GM12878 (cell line): ENCODE results near the gene TMEM175. TPM values are rescaled to one million over a fixed set of nuclear protein-coding genes. Genes with fewer than 3 reads are reported as not detected.
"Not testable (repeated sequence)": the region's sequence is repeated elsewhere in the genome, so short reads cannot be mapped to it uniquely, and the experiment has no call there.

Experiments
- ATAC-seq: fragments of 200-7000 bp; cut with Tn5 transposase; 3 replicates; pipeline ENCODE4 v1.9.1; 2020; ENCODE audit warnings: mild to moderate bottlenecking, moderate library complexity
- BruUV-seq: library from RNA; stranded (reverse); fragments of 400-500 nt; replicated peaks from 2 replicates; lab custom pipeline; 2021; lab: Mats Ljungman, UMichigan
- CTCF ChIA-PET: fragments of 300-600 bp; sonication (Branson Sonifier 250); formaldehyde crosslinking; extraction: SDS; loops from one replicate; lab custom pipeline; 2021; ENCODE audit warnings: inconsistent platforms; lab: Yijun Ruan, JAX
- POLR2A ChIA-PET: fragments of 350-600 bp; formaldehyde crosslinking; extraction: SDS; loops from one replicate; lab custom pipeline; 2021; ENCODE audit warnings: inconsistent platforms; lab: Charles Lee
- RAD21 ChIA-PET: fragments of 300-600 bp; sonication (Branson Sonifier 250); formaldehyde crosslinking; loops from one replicate; lab custom pipeline; 2023; ENCODE audit warnings: antibody characterized with exemption; ENCODE audit not compliant: unreplicated experiment; lab: Charles Lee
- SMC1A ChIA-PET: fragments of 300-600 bp; sonication (Branson Sonifier 250); formaldehyde crosslinking; loops from one replicate; lab custom pipeline; 2023; ENCODE audit not compliant: unreplicated experiment, uncharacterized antibody; lab: Charles Lee
- DNase-seq: peaks from one replicate; pipeline ENCODE4 v3.0.0-alpha.2; 2011; ENCODE audit warnings: low read depth, low spot score
- FAIRE-seq: peaks from 3 replicates; lab custom pipeline; 2011; peaks lifted over from hg19 to GRCh38; lab: Jason Lieb, UNC
- H2AFZ ChIP-seq: 2 replicates; pipeline ENCODE4 v1.6.0; 2011; ENCODE audit warnings: low read depth, low read length, control low read depth; ENCODE audit not compliant: control insufficient read depth
- H3K27ac ChIP-seq: 2 replicates; pipeline ENCODE4 v1.5.1; 2011; ENCODE audit warnings: control low read depth; ENCODE audit not compliant: control insufficient read depth, insufficient read depth
- H3K27me3 ChIP-seq, 2 experiments: replicated peaks in 1 of 2; 2 replicates each; pipeline versions ENCODE4 v1.6.0 to v1.6.1; 2011; ENCODE audit warnings: low read length in 1 of 2; ENCODE audit not compliant: control insufficient read depth in 2 of 2, insufficient read depth in 2 of 2
- H3K36me3 ChIP-seq, 2 experiments: 2 replicates each; pipeline ENCODE4 v1.5.1; 2011; ENCODE audit warnings: low read length in 1 of 2; ENCODE audit not compliant: control insufficient read depth in 2 of 2, insufficient read depth in 2 of 2
- H3K4me1 ChIP-seq: 2 replicates; pipeline ENCODE4 v1.6.1; 2011; ENCODE audit warnings: mild to moderate bottlenecking, low read length, moderate library complexity, mixed read lengths; ENCODE audit not compliant: control insufficient read depth, insufficient read depth
- H3K4me2 ChIP-seq: 2 replicates; pipeline ENCODE4 v1.6.0; 2011; ENCODE audit warnings: control low read depth; ENCODE audit not compliant: control insufficient read depth, insufficient read depth
- H3K4me3 ChIP-seq: fragments of 200-600 bp; sonication (generic); 2 replicates; pipeline ENCODE4 v1.5.1; 2016
- H3K79me2 ChIP-seq: 2 replicates; pipeline ENCODE4 v1.6.0; 2011; ENCODE audit warnings: low read length; ENCODE audit not compliant: control insufficient read depth, insufficient read depth
- H3K9ac ChIP-seq: 2 replicates; pipeline ENCODE4 v1.8.0; 2011; ENCODE audit warnings: low read length, control low read depth, mixed read lengths; ENCODE audit not compliant: control insufficient read depth, insufficient read depth
- H3K9me3 ChIP-seq: replicated peaks from 3 replicates; pipeline ENCODE4 v1.5.1; 2011; ENCODE audit warnings: mild to moderate bottlenecking, low read length; ENCODE audit not compliant: control insufficient read depth, insufficient read depth
- H4K20me1 ChIP-seq: 2 replicates; pipeline ENCODE4 v1.6.0; 2011; ENCODE audit not compliant: control insufficient read depth, insufficient read depth
- DPF2 ChIP-seq: fragments of 450-650 bp; IDR thresholded peaks from 2 replicates; pipeline ENCODE4 v1.6.1; 2017; ENCODE audit warnings: mild to moderate bottlenecking
- MXI1 ChIP-seq: fragments of 150-350 bp; IDR thresholded peaks from 2 replicates; pipeline ENCODE4 v1.6.1; 2011; ENCODE audit warnings: low read depth, mild to moderate bottlenecking, inconsistent platforms, low read length, improper control_type of control experiment
- NFYA ChIP-seq: IDR thresholded peaks from 2 replicates; pipeline ENCODE4 v1.6.1; 2011; ENCODE audit warnings: low read depth, mild to moderate bottlenecking, low read length, improper control_type of control experiment, borderline replicate concordance
- NFYB ChIP-seq: IDR thresholded peaks from 2 replicates; pipeline ENCODE4 v1.6.1; 2011; ENCODE audit warnings: low read depth, mild to moderate bottlenecking, low read length, improper control_type of control experiment, moderate library complexity; ENCODE audit not compliant: insufficient read depth
- POU2F2 ChIP-seq: IDR thresholded peaks from 3 replicates; pipeline ENCODE4 v1.6.1; 2011; ENCODE audit warnings: low read depth, mild to moderate bottlenecking, low read length, borderline replicate concordance
- ZNF217 ChIP-seq: fragments of 450-650 bp; IDR thresholded peaks from 2 replicates; pipeline ENCODE4 v1.6.1; 2017; ENCODE audit warnings: antibody characterized with exemption, mild to moderate bottlenecking
- WGBS: methylation state at CpG from one replicate; pipeline ENCODE4 v1.1.6; 2016; ENCODE audit warnings: low lambda C conversion rate; ENCODE audit not compliant: insufficient replicate concordance, insufficient coverage; ENCODE audit errors: missing lambda C conversion rate; 5-methylcytosine and 5-hydroxymethylcytosine counted together
- in situ Hi-C: fragments of 300-500 bp; cut with MboI; formaldehyde crosslinking; loops from 9 replicates; pipeline ENCODE4 v1.14.3; 2018; ENCODE audit warnings: mixed read lengths
- intact Hi-C: fragments of 100-400 bp; cut with micrococcal nuclease; formaldehyde crosslinking; loops from one replicate; pipeline ENCODE4 v1.14.2; 2022; ENCODE audit not compliant: unreplicated experiment
- polyA plus RNA-seq, 11 experiments: library from polyadenylated mRNA; depleted of rRNA in 4 of 11; unstranded in 6 of 11; stranded (reverse) in 5 of 11; fragments of >200 nt; fragmentation: Nextera tagmentation in 4 of 11; fragmentation: Illumina TruSeq in 1 of 11; extraction: Ambion mirVana in 4 of 11; extraction: Trizol in 1 of 11; gene quantifications; 1 replicate in 1 of 11; 2 replicates in 10 of 11; pipeline versions ENCODE4 v1.2.1 to v1.2.3, GENCODE V29; 2011 to 2016; ENCODE audit warnings: inconsistent platforms in 2 of 11, missing spikeins in 2 of 11, low read depth in 1 of 11
- total RNA-seq, 4 experiments: library from RNA; depleted of rRNA in 3 of 4; stranded (reverse); fragments of >200 nt in 3 of 4; fragmentation: Illumina TruSeq in 1 of 4; extraction: Trizol in 1 of 4; gene quantifications; 2 replicates each; pipeline versions ENCODE4 v1.2.1 to v1.2.3, GENCODE V29; 2013 to 2021
- TF ChIP-seq, protein P1 (sequence below): IDR thresholded peaks from 2 replicates; pipeline ENCODE4 v1.6.1; 2012; ENCODE audit warnings: improper control_type of control experiment, low read depth, low read length; ENCODE audit not compliant: insufficient replicate concordance

TMEM175 gene
- total and polyA plus RNA-seq, 10 of the 15 experiments (the other 5 are each of a cell fraction or from before 2014, with no cell fraction given): 0.11 to 39.5 (median 22.3) TPM

DNA sequence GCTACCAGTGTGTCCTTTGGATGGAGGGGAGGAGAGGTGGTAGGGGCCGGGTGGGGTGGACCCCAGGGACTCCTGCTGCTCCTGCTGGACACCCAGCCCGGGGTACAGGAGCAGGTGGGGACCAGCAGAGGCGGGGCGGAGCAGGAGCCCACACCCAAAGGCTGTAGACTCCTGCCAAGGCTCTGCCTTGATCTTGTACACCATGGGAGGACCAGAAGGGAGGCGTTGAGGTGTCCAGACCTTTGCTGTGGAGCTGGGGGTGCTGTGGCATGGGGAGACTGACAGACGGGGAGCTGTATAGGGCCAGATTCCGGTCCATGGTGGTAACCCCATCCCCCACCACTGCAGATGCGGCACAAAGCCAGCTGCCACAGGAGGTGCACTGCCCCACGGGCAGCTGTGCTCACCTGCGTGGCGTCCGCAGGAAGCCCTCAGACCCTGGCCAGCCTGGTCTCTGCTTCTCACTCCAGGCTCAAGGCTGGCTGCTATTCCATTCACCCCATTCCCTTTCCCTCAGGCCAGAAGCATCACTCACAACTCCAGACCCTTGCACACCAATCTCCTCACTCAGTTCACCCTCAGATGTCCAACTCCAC, 65.9 kb downstream of the TMEM175 start (continued):
- TF ChIP-seq, protein P1, sequence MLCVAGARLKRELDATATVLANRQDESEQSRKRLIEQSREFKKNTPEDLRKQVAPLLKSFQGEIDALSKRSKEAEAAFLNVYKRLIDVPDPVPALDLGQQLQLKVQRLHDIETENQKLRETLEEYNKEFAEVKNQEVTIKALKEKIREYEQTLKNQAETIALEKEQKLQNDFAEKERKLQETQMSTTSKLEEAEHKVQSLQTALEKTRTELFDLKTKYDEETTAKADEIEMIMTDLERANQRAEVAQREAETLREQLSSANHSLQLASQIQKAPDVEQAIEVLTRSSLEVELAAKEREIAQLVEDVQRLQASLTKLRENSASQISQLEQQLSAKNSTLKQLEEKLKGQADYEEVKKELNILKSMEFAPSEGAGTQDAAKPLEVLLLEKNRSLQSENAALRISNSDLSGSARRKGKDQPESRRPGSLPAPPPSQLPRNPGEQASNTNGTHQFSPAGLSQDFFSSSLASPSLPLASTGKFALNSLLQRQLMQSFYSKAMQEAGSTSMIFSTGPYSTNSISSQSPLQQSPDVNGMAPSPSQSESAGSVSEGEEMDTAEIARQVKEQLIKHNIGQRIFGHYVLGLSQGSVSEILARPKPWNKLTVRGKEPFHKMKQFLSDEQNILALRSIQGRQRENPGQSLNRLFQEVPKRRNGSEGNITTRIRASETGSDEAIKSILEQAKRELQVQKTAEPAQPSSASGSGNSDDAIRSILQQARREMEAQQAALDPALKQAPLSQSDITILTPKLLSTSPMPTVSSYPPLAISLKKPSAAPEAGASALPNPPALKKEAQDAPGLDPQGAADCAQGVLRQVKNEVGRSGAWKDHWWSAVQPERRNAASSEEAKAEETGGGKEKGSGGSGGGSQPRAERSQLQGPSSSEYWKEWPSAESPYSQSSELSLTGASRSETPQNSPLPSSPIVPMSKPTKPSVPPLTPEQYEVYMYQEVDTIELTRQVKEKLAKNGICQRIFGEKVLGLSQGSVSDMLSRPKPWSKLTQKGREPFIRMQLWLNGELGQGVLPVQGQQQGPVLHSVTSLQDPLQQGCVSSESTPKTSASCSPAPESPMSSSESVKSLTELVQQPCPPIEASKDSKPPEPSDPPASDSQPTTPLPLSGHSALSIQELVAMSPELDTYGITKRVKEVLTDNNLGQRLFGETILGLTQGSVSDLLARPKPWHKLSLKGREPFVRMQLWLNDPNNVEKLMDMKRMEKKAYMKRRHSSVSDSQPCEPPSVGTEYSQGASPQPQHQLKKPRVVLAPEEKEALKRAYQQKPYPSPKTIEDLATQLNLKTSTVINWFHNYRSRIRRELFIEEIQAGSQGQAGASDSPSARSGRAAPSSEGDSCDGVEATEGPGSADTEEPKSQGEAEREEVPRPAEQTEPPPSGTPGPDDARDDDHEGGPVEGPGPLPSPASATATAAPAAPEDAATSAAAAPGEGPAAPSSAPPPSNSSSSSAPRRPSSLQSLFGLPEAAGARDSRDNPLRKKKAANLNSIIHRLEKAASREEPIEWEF: no peak
- TF ChIP-seq MXI1 (no peak), NFYA (no peak), NFYB (no peak), DPF2 (no peak), ZNF217 (no peak), POU2F2 (no peak)

DNA sequence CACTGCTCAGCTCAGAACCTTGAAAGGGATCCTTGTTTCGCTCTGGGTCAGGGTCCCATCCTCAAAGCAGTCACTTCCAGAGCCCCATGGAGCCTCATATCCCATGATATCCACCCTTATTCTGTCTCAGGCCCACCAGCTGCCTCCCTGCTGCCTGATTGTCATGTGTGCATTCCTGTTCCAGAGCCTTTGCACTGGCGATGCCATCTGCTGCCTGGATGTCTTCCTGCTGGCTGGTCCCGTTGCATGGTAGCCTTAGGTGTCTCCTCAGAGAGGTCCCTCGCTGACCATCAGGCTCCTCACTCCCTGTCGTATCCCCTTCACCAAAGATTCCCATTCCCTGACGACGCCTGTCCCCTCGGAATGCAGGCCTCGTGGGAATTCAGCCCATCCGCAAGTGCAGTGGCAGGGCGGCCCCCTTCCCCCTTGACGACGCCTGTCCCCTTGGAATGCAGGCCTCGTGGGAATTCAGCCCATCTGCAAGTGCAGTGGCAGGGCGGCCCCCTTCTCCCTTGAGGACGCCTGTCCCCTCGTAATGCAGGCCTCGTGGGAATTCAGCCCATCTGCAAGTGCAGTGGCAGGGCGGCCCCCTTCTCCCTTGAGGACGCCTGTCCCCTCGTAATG, 67.1 kb downstream of the TMEM175 start:
- POLR2A ChIA-PET, in situ Hi-C loops, ATAC-seq, H4K20me1 ChIP-seq, H3K4me2 ChIP-seq, H3K27ac ChIP-seq, H3K27me3 ChIP-seq, CTCF ChIA-PET, H2AFZ ChIP-seq, intact Hi-C loops, H3K9me3 ChIP-seq, FAIRE-seq, DNase-seq, H3K4me1 ChIP-seq, SMC1A ChIA-PET, BruUV-seq, RAD21 ChIA-PET, H3K9ac ChIP-seq, H3K36me3 ChIP-seq, H3K79me2 ChIP-seq, H3K4me3 ChIP-seq: not testable (repeated sequence)
- 12% methylated on average over 14 of the region's 21 CpGs for WGBS
